Spleen (tissue), 11 donors: Measurements from ENCODE around the gene RFX1. TPM values are rescaled to one million over a fixed set of nuclear protein-coding genes. Genes with fewer than 3 reads are reported as not detected.
A peak's percentile ranks its signal among the peaks of the same experiment; 100 is the strongest.

Experiments
- DNase-seq: peaks from one replicate; pipeline ENCODE4 v3.0.0-alpha.2; 2020
- H3K27ac ChIP-seq, 8 donors: fragments of 200-600 bp; sonication (generic) in 7 of 8; 1 replicate in 4 of 8; 2 replicates in 4 of 8; pipeline versions ENCODE4 v1.5.0 to v1.8.0; 2016 to 2021; ENCODE audit warnings: inconsistent platforms in 4 of 8, mild to moderate bottlenecking in 4 of 8, moderate library complexity in 1 of 8
- H3K27me3 ChIP-seq, 7 donors: fragments of 200-600 bp; sonication (generic) in 6 of 7; replicated peaks in 1 of 7; 1 replicate in 4 of 7; 2 replicates in 3 of 7; pipeline versions ENCODE4 v1.5.0 to v1.8.0; 2016 to 2021; ENCODE audit warnings: inconsistent platforms in 3 of 7, mild to moderate bottlenecking in 1 of 7
- H3K36me3 ChIP-seq, 6 donors: fragments of 200-600 bp; sonication (generic) in 5 of 6; 1 replicate in 4 of 6; 2 replicates in 2 of 6; pipeline versions ENCODE4 v1.5.0 to v1.8.0; 2016 to 2021; ENCODE audit warnings: inconsistent platforms in 2 of 6
- H3K4me1 ChIP-seq, 6 donors: fragments of 200-600 bp; sonication (generic) in 5 of 6; 1 replicate in 3 of 6; 2 replicates in 3 of 6; pipeline versions ENCODE4 v1.5.0 to v1.8.0; 2016 to 2021; ENCODE audit warnings: inconsistent platforms in 3 of 6
- H3K4me3 ChIP-seq, 8 donors: fragments of 200-600 bp; sonication (generic) in 7 of 8; 1 replicate in 4 of 8; 2 replicates in 4 of 8; pipeline versions ENCODE4 v1.5.0 to v1.8.0; 2016 to 2021; ENCODE audit warnings: inconsistent platforms in 4 of 8, mild to moderate bottlenecking in 4 of 8, moderate library complexity in 2 of 8
- H3K9me3 ChIP-seq, 8 donors: fragments of 200-600 bp; sonication (generic) in 7 of 8; 1 replicate in 4 of 8; 2 replicates in 4 of 8; pipeline versions ENCODE4 v1.5.0 to v1.8.0; 2016 to 2021; ENCODE audit warnings: inconsistent platforms in 4 of 8
- CTCF ChIP-seq, 11 experiments: fragments of 200-600 bp in 7 of 11; fragments of 450-650 bp in 4 of 11; sonication (generic) in 4 of 11; IDR thresholded peaks in 8 of 11; conservative IDR thresholded peaks in 3 of 11; 1 replicate in 7 of 11; 2 replicates in 4 of 11; pipeline versions ENCODE4 v1.4.0 to v1.8.0; 2016 to 2021; ENCODE audit warnings: antibody characterized with exemption in 11 of 11, inconsistent platforms in 4 of 11, mild to moderate bottlenecking in 1 of 11
- POLR2A ChIP-seq, 3 donors: fragments of 450-650 bp; IDR thresholded peaks; one replicate each; pipeline ENCODE4 v1.5.1; 2017; ENCODE audit warnings: antibody characterized with exemption in 3 of 3, mild to moderate bottlenecking in 1 of 3
- POLR2AphosphoS5 ChIP-seq, 3 donors: sonication (generic); formaldehyde crosslinking; IDR thresholded peaks; one replicate each; pipeline ENCODE4 v1.5.1; 2017; ENCODE audit warnings: antibody characterized with exemption in 3 of 3
- WGBS, 5 donors: extraction: QIAGEN DNeasy Blood & Tissue Kit in 3 of 5; methylation state at CpG; one replicate each; pipeline versions ENCODE4 v1.1.5 to v1.1.7; 2013 to 2018; 5-methylcytosine and 5-hydroxymethylcytosine counted together
- intact Hi-C: fragments of 100-400 bp; cut with DNase I; formaldehyde crosslinking; loops from one replicate; pipeline ENCODE4 v1.15.0; 2023; ENCODE audit warnings: low total_unique reads
- polyA plus RNA-seq, 3 donors: library from polyadenylated mRNA; stranded (reverse); fragments of 200-250 nt; gene quantifications; one replicate each; pipeline ENCODE4 v1.2.1, GENCODE V29; 2013
- total RNA-seq, 7 donors: library from RNA; depleted of rRNA in 3 of 7; stranded (reverse); fragments of >200 nt in 3 of 7; fragmentation: NEBNext Ultra II Directional in 4 of 7; extraction: Animal tissue kit (Norgen Biotek cat#: 25700) in 4 of 7; gene quantifications; one replicate each; pipeline versions ENCODE4 v1.1.0 to v1.2.1, GENCODE V29; 2016 to 2021
- donor health status: healthy with polysubstance abuse.
- donor health status: DM: no; HTN: no; CAD: no; lungs with moderate emphysema.
- donor health status: DM: no; HTN: no; CAD: no.
- donor health status: Bipolar disorder and iron deficiency.
- donor health status: healthy.
- donor health status: DM: no; HTN: no; CAD: no.
- donor health status: DM: yes; HTN: yes; CAD: no.

RFX1 gene
- total and polyA plus RNA-seq, 10 donors = 2.2 to 22.4 (median 10.9) TPM

- WGBS, 5 donors = 1 to 3% (median 2%) methylated on average over 5 to 19 of the region's 19 CpGs
- no peaks in the 10 kb centered on the region for H3K27me3 ChIP-seq
- intact Hi-C loops = no loop called here
- TF ChIP-seq POLR2A (IDR thresholded peaks at IDR 0.05) (no peak), POLR2AphosphoS5 (IDR thresholded peaks at IDR 0.05) (peak; percentile 88 to 92 (median 92)), CTCF (IDR thresholded peaks at IDR 0.05 in 8 of 11, conservative IDR thresholded peaks at IDR 0.05 in 3 of 11) (peak in 4 of 11 experiments; percentile 13 to 27 (median 20))
- peaks cover 28 to 98% (median 75%) of the 10 kb centered on the region in 6 donors for H3K4me1 ChIP-seq
- H3K4me3 ChIP-seq = peak overlapping the region in 4 of 8 donors; percentile 2 to 56 (median 14)
- H3K27ac ChIP-seq = peak overlapping the region; percentile 83 to 97 (median 94)
- peak; percentile 99 for DNase-seq
- no peaks in the 10 kb centered on the region for H3K9me3 ChIP-seq
- H3K36me3 ChIP-seq = peaks cover 0 to 58% (median 11%) of the 10 kb centered on the region in 6 donors
Observed at GRCh38 chr19:13986348-13986904, 19.7 kb downstream of the RFX1 start.

- peak overlapping the region; percentile 83 to 97 (median 94) for H3K27ac ChIP-seq
- H3K27me3 ChIP-seq = no peaks in the 10 kb centered on the region
- no peak for TF ChIP-seq CTCF (IDR thresholded peaks at IDR 0.05 in 8 of 11, conservative IDR thresholded peaks at IDR 0.05 in 3 of 11)
- no peak for TF ChIP-seq POLR2A (IDR thresholded peaks at IDR 0.05)
- no peak for TF ChIP-seq POLR2AphosphoS5 (IDR thresholded peaks at IDR 0.05)
- intact Hi-C loops = no loop called here
- peak overlapping the region in 3 of 8 donors; percentile 12 to 56 (median 15) for H3K4me3 ChIP-seq
- H3K36me3 ChIP-seq = peaks cover 0 to 57% (median 7%) of the 10 kb centered on the region in 6 donors
- 41 to 71% (median 52%) methylated on average over 6 to 10 of the region's 10 CpGs for WGBS, 5 donors
- DNase-seq = no peak
- no peaks in the 10 kb centered on the region for H3K9me3 ChIP-seq
- H3K4me1 ChIP-seq = peaks cover 28 to 98% (median 72%) of the 10 kb centered on the region in 6 donors
Observed at GRCh38 chr19:13985771-13986347, 20.3 kb downstream of the RFX1 start.

- H3K4me1 ChIP-seq = peaks cover 28 to 100% (median 72%) of the 10 kb centered on the region in 6 donors
- no peak for DNase-seq
- peak overlapping the region; percentile 83 to 97 (median 94) for H3K27ac ChIP-seq
- peaks cover 0 to 57% (median 6%) of the 10 kb centered on the region in 6 donors for H3K36me3 ChIP-seq
- H3K4me3 ChIP-seq = no peak overlapping the region
- H3K27me3 ChIP-seq = no peaks in the 10 kb centered on the region
- 68 to 78% (median 71%) methylated on average over 20 to 25 of the region's 25 CpGs for WGBS, 5 donors
- no peaks in the 10 kb centered on the region for H3K9me3 ChIP-seq
- intact Hi-C loops = no loop called here
- peak in 2 of 3 donors; percentile 18 to 52 for TF ChIP-seq POLR2AphosphoS5 (IDR thresholded peaks at IDR 0.05)
- TF ChIP-seq CTCF (IDR thresholded peaks at IDR 0.05 in 8 of 11, conservative IDR thresholded peaks at IDR 0.05 in 3 of 11) = no peak
Observed at GRCh38 chr19:13984875-13985741, 21.0 kb downstream of the RFX1 start.
